Fibroblast of pulmonary artery (primary cell): ENCODE results near the gene CEP170B.

Experiments used
- DNase-seq: peaks from one replicate; pipeline ENCODE4 v3.0.0-alpha.2; 2010; ENCODE audit warnings: low read depth
- H3K4me3 ChIP-seq: replicated peaks from 2 replicates; pipeline ENCODE4 v1.5.1; 2011; ENCODE audit warnings: low read depth, mild to moderate bottlenecking, control low read depth, low read length, moderate library complexity
- CTCF ChIP-seq: IDR thresholded peaks from 2 replicates; pipeline ENCODE4 v1.5.1; 2011; ENCODE audit warnings: mild to moderate bottlenecking, control low read depth, low read length, inconsistent platforms; ENCODE audit errors: missing control alignments

Gene CEP170B

GRCh38 chr14:104872469-104873341, 7.6 kb downstream of the CEP170B start:
- no peak for TF ChIP-seq CTCF
- H3K4me3 ChIP-seq = no peak overlapping the region
- DNase-seq = peak; percentile 31

- no peak overlapping the region for H3K4me3 ChIP-seq
- TF ChIP-seq CTCF = no peak
- no peak for DNase-seq
Measured at GRCh38 chr14:104873380-104874055, 8.4 kb downstream of the CEP170B start.

GRCh38 chr14:104874110-104874531, 9.1 kb downstream of the CEP170B start:
- H3K4me3 ChIP-seq = no peak overlapping the region
- TF ChIP-seq CTCF = no peak
- DNase-seq = no peak

- DNase-seq = no peak
- no peak for TF ChIP-seq CTCF
- H3K4me3 ChIP-seq = no peak overlapping the region
Measured at GRCh38 chr14:104874571-104875411, 9.7 kb downstream of the CEP170B start.

GRCh38 chr14:104875412-104875751, 10.3 kb downstream of the CEP170B start:
- TF ChIP-seq CTCF = no peak
- DNase-seq = no peak
- no peak overlapping the region for H3K4me3 ChIP-seq

- no peak for DNase-seq
- no peak for TF ChIP-seq CTCF
Measured at GRCh38 chr14:104875811-104876210, 10.7 kb downstream of the CEP170B start.

More at GRCh38 chr14:104875811-104876210, 10.7 kb downstream of the CEP170B start:
- H3K4me3 ChIP-seq = no peak overlapping the region
